Left renal cortex interstitium (tissue), 4 donors: ENCODE measurements around the gene OSTF1. TPM values are rescaled to one million over a fixed set of nuclear protein-coding genes. Genes with fewer than 3 reads are reported as not detected.

Experiments
- DNase-seq, 4 donors: peaks; one replicate each; pipeline ENCODE4 v3.0.0-alpha.2; 2013; ENCODE audit warnings: low read depth in 4 of 4, low spot score in 2 of 4, missing footprints in 1 of 4
- polyA plus RNA-seq, 4 donors: library from polyadenylated mRNA; unstranded; fragments of 120-200 nt; gene quantifications; one replicate each; pipeline ENCODE4 v1.2.1, GENCODE V29; 2013; ENCODE audit not compliant: insufficient read length in 4 of 4

The OSTF1 gene
- polyA plus RNA-seq, 4 donors = 21.1 to 31.6 (median 27.9) TPM

DNA sequence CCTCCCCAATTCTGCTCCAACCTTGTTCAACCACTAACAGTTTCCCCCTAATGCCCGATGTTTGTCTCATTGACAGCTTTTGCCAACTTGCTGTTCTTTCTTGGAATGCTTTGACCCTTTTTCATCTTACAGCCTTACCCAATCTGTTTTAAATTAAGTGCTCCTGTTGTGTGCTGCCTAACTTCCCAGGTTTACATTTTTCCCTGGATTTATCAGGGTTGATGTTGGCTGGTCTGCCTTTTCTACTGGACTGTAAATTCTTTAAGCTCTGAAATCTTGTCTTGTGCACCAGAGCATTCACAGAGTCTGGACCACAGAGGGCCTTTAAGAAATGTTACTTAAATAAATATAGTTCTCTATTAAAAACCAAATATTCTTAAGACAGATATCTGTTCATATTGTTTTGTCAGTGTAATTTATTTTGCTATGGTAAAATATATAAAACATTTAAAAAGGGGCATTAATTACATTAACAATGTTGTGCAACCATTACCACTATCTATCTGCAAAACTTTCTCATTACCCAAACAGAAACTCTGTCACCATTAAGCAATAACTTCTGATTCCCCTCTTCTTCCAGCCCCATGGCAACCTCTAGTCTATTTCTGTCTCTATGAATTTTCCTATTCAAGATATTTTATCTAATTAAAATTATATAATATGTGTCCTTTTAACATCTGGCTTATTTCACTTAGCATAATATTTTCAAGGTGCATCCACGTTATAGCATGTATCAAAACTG is 73.0 kb downstream of the OSTF1 start:
- DNase-seq = no peak

DNA sequence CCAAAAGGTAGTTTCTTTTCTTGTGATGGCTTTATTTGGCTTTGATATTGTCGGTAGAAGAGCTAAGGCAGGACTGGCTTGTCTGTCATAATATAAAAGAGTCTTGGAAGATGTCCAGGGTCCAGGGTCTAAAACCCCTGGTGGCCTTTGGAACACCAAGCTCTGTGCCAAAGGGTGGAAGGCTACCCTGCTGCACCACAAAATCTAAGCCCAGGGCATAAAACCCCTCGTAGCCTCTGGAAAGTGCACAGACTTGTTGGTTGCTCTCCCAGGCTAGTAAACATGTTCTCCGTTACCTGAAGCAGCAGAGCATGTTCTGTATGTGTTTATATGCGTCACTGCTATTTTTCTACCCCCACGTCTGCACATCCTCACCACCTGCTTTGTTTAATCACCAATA is 75.5 kb downstream of the OSTF1 start:
- no peak for DNase-seq

DNA sequence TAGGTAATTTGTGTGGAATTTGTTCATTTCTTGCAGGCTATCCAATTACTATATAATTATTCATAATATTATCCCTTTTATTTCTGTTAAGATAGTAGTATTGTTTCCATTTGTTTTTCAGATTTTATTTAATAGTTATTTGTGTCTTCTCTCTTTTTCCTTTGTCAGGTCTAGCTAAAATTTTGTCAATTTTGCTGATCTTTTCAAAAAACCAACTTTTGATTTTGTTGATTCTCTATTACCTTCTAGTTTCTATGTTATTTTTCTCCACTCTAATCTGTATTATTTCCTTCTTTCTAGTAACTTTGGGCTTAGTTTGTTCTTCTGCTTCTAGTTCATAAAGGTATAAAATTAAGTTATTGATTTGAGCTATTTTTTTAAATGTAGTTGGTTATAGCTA is 76.3 kb downstream of the OSTF1 start:
- DNase-seq = no peak

DNA sequence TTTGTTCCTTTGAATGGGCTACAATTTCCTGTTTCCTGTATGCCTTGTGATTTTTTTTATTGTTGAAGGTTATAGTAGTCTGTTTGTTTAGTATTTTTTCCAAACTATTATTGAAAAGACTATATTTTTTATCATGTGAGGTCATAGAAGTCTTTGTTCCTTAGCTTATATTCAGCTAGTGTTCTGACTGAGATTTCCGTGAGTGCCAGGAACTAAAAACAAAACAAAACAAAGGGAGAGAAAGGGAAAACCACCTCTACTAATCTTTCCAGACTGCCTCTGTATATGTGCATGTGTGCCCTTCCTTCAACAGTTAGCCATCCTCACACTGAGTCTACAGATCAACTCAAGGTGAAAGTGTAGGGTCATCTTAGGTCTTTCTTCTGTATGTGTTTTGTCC is 79.0 kb downstream of the OSTF1 start:
- DNase-seq = no peak

DNA sequence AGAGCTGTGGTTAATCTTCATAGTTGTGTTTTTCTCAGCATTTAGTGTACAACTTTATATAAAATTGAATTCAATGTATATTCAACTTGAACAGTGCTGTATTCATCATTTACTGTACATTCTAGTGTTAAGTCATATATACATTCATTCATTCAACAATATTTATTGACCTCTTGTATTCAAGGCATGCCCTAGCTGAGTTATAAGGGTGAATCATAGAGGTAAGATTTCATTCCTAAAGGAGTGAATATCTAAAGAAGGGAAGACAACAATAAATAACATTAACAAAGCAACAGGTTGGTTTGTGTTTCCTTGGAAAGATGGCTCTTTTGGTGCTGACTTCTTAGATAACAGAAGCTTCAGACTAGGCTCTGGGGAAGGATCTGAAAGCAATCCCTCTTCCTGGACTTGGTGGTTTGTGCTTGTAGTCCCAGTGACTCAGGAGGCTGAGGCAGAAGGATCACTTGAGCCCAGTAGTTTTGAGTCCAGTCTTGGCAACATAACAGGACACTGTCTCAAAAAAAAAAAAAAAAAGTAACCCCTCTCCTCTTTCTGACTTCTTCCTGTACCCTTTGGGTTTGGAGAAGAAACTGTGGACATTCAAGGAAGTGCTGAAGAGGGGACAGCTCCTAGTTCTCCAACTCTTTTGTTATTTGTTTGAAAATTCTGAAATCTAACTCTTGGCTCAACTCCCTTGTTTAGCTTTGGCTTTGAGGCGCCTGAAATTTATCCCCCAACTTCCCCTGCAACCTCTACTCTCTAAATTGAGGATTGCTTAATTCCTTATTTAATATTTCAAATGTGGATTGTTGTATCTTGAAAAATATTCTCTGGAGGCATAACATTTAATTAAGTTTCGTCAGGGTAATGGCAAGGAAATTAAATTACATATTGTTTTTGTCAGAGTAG is 80.2 kb downstream of the OSTF1 start:
- DNase-seq = no peak

DNA sequence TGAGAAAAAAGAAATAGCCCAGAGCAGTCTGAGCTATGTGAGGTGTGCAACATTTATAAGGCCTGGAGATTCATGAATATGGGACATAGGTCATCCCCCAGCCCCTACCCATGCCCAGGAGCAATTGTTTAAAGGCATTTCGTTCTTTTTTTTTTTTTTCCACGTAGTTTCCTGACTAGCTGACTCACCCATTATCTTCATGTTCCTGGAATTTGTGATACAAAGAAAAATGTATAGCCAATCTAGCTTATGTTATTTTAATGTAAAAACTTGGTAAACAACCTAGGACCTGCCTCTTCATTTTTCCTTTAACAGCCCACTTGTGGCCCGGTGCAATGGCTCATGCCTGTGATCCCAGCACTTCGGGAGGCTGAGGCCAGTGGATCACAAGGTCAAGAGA is 81.3 kb downstream of the OSTF1 start:
- DNase-seq = no peak

DNA sequence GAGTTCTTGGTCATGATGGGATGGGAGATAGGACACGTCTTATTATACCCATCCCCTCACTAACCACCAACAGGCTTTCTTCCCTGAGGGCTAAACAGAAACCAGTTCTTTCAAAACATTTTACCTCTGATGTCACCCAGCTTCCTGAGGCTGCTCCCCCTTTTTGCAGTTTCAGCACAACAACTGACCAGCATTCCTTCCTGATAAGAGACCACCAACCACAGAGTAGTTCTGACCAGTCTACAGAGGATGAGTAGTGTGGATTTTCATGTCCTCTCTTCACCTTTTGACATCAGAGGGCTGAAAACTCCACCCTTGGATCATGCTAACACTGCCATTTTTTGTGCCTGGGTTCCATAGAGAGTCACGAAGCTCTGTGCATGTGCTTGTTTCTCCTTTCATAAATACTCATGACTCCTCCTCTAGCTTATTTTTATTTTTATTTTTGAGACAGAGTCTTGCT is 82.6 kb downstream of the OSTF1 start:
- no peak for DNase-seq

DNA sequence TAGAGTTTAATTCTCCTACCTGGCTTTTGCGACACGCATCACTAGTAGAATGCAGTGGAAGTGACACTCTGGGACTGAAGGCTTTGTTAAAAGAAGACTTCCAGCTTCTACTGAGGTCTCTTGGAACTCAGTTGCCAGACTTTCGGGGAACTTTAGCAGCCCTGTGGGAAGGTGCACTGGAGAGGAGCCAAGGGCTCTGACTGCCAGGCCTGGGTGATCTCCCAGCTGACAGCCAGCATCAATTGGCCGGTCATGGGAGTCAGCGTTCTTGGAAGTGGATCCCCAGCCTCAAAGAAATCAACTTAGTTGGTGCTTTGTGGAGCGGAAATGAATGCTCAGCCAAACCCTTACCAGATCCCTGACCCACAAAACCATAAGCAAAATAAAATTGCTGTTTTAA is 87.1 kb downstream of the OSTF1 start:
- DNase-seq = no peak

DNA sequence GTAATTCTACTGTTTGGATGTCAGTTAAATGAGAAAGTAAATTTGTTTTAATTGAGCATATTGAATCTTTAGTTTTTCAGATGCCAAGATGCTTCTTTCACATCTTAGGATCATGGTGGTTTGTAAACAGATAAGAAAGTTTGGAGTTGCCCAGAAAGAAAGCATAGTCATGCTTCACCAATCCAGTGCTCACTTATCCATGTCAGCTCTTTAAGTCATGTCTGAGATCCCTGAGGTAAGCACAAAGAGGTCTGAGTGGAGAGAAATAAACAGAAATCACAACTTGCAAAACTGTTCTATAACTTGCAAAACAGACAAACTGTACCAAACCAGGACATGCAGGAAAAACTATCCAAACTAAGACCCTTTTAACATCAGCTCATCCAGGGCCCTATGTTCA is 87.7 kb downstream of the OSTF1 start:
- DNase-seq = no peak

DNA sequence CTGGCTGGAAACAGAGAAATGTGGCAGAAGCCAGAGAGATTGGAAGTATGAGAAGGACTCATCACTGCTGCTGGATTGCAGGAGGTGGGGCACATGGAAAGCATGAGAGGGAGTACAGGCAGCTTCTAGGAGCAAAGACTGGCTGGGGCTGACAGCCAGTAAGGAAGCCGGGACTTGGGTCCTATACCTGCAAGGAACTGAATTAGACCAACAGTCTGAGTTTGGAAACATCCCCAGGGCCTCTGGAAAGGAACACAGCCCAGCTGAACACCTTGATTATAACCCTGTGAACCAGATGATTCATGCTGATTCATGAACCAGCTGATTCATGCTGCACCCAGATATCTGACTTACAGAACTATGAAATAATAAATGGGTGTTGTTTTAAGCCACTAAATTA is 93.4 kb downstream of the OSTF1 start:
- DNase-seq = no peak

DNA sequence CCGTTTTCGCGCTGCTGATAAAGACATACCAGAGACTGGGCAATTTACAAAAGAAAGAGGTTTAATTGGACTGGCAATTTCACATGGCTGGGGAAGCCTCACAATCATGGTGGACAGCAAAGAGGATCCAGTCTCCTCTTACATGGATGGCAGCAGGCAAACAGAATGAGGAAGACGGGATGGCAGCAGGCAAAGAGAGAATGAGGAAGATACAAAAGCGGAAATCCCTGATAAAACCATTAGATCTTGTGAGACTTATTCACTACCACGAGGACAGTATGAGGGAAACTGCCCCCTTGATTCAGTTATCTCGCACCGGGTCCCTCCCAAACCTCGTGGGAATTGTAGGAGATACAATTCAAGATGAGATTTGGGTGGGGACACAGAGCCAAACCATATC is 95.0 kb downstream of the OSTF1 start:
- no peak for DNase-seq

DNA sequence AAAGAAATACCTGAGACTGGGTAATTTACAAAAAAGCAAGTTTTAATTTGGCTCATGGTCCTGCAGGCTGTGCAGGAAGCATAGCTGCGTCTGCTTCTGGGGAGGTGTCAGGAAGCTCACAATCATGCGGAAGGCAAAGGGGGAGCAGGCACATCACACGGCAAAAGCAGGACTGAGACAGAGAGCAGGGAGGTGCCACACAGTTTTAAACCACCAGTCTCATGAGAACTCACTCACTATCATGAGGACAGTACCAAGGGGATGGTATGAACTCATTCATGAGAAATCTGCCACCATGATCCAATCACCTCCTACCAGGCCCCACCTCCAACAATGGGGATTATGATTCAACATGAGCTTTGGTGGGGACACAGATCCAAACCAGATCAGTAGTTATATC is 96.2 kb downstream of the OSTF1 start:
- no peak for DNase-seq

DNA sequence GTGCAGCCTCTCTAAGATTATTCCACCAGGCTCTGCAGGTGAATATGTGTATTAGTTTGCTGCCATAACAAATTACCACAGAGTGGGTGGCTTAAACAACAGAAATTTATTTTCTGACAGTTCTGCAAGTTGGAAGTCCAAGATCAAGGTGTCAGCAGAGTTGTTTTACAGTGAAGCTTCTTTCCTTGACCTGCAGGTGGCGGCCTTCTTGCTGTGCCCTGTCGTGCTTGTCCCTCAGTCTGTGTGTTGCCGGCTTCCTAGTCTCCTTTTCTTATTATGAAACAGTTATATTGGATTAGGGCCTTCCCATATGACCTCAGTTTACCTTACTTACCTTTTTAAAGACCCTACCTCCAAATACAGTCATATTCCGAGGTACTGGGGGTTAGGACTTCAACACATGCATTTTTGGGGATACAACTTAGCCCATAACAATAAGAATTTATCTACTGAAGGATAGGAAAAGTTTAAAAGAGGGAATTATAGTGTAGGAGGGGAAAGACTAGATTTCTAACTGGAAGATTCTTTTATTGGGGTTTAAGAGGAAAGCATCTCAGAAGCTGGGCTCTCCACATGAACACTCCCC is 97.4 kb downstream of the OSTF1 start:
- no peak for DNase-seq

DNA sequence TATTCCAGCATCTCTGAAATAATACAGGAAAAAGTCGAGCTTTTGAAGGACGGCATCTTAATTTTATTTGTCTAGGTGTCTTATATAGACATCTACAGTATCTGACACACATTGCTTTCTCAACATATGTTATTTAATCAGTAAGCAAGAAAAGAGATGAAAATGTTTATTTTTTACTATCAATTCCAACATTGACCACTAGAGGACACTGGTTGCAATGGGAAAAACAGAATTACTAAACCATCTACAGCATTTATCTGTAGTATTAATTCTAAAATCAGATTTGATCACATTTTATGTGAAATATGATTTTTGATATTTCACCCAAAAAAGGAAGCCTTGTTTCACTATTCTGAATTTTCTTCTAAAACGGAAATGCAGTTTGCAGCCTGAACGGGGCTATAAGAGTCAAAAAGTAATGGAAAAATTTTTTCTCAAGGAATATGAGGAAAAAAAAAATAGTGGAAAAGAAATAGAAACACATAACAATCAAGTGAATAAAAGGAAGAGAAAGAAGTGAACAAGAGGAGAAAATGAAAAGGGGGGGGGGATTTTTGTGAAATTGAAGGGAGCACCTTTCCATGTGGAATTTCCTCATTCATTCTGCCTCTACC is 98.6 kb downstream of the OSTF1 start:
- no peak for DNase-seq

DNA sequence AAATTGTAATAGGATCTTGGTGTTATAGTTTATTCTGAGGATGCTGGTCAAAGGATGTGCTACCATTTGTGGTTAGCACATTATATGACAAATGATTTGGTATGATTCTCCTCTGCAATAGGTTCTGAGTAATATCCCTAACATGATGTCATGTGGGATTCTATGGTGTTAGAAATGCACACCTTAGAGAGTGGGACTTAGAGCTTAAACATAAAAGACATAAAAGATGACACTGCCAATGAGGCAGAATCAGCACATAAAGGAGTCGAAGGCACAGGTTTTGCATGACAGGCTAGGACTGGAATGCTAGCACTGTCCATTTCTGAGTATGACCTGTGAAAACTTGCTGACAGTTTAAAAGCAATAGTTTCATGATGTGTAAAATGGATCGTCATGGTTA is 100.4 kb downstream of the OSTF1 start:
- DNase-seq = no peak

DNA sequence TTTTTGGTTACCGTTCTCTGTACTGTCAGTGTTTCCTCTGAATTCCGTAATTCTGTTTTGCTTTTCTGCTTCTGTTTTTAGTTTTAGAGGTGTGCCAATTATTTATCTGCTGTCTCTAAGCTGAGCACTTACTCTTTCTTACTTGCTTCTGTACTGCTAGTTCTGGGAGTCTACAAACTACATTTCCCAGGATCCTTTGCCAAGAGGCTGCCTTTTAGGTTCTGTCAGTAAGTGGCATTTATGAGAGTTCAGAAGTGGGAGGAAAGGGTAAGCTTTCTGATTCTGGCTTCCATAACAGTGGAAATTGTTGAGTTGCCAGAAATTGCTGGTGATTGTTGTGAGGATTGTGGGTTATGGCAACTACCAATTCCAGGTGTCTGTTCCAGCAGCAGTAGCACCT is 102.4 kb downstream of the OSTF1 start:
- DNase-seq = no peak

Other genes with a start within 250 kb of the OSTF1 start
- 1 to 10 TPM in 2 of 4 donors, under 1 TPM in 2; 0.85 to 1.3 (median 1.0) TPM for gene TRPM6, start 200.6 kb upstream of the OSTF1 start, polyA plus RNA-seq
- 1 to 10 TPM; 5.2 to 7.1 (median 6.7) TPM for gene C9orf40, start 135.6 kb upstream of the OSTF1 start, polyA plus RNA-seq
- 10 to 100 TPM; 17.6 to 24.5 (median 18.3) TPM for gene CARNMT1, start 60.2 kb upstream of the OSTF1 start, polyA plus RNA-seq
- 10 to 100 TPM; 13.5 to 30.0 (median 22.3) TPM for gene NMRK1, start 359 bp upstream of the OSTF1 start, polyA plus RNA-seq